ENCODE results near the gene BCAS4. TPM values are rescaled to one million over a fixed set of nuclear protein-coding genes. Genes with fewer than 3 reads are reported as not detected.
"Not testable (repeated sequence)": the region's sequence is repeated elsewhere in the genome, so short reads cannot be mapped to it uniquely, and the experiment has no call there.

The BCAS4 gene
- total RNA-seq, 2 experiments from 2014 or later: 19.0 to 20.9 TPM

DNA sequence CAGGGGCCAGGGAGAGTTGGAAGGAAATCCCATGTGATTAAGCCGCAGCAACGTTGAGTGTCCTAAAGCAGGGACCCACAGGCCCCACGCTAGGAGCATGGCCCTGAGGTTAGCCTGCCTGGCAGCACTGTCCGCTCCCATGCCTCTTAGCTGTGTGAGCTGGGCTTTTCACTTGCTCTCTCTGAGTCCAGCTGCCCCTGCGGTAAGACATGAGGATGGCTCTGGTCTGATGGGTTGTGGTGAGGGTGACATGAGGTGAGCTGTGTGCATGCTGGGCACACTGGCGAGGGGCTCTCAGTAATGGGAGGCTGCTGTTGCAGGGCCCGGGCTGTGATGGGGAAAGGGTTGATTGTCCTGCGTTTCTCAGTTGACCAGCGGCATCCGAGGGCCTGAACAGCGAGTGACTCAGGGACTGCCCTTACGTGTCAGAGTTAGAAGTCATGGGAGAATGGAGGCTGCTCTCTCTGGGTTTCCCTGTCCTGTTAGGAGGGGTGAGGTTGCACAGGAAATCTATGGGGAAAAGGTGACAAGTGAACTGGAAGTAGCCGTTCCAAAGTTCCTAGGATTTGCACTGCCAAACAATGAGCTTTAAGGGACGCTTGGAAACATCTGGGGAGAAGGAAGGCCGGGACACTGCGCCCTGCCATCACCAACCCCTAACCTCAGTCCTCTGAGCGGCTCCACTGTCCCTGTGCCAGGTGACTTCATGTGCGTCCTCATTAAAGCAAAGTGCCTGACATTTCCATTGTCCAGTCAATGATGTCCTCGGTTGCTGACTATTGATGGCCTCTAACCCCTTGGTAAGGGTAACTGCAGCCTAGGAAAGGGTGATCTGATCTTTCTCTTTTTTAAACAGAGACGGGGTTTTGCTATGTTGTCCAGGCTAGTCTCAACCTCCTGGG, 85.0 kb downstream of the BCAS4 start:
- Mint-ChIP-seq H3K9me3 (no peaks in the 10 kb centered on the region), H3K27me3 (no peaks in the 10 kb centered on the region), H3K27ac (no peak overlapping the region), H3K4me1 (ENCODE audit: low read depth) (peaks cover 3% of the 10 kb centered on the region), H3K4me3 (no peak overlapping the region), H3K36me3 (ENCODE audit: low read depth) (peaks cover 35% of the 10 kb centered on the region)
- Histone ChIP-seq H3K9me3 (ENCODE audit: control insufficient read depth in 1 of 2, insufficient read depth in 1 of 2, low read length in 2 of 2) (no peaks in the 10 kb centered on the region), H3K27me3 (ENCODE audit: control insufficient read depth in 1 of 2, insufficient read depth in 2 of 2, low read length in 2 of 2) (no peaks in the 10 kb centered on the region), H3K27ac (ENCODE audit: low read depth in 1 of 2, low read length in 2 of 2) (no peak overlapping the region), H3K4me3 (ENCODE audit: low read length) (no peak overlapping the region), H3K4me1 (ENCODE audit: insufficient read depth, low read length) (no peaks in the 10 kb centered on the region), H3K36me3 (ENCODE audit: insufficient read depth, low read length) (peaks cover 5% of the 10 kb centered on the region)
- TF ChIP-seq, protein P1, sequence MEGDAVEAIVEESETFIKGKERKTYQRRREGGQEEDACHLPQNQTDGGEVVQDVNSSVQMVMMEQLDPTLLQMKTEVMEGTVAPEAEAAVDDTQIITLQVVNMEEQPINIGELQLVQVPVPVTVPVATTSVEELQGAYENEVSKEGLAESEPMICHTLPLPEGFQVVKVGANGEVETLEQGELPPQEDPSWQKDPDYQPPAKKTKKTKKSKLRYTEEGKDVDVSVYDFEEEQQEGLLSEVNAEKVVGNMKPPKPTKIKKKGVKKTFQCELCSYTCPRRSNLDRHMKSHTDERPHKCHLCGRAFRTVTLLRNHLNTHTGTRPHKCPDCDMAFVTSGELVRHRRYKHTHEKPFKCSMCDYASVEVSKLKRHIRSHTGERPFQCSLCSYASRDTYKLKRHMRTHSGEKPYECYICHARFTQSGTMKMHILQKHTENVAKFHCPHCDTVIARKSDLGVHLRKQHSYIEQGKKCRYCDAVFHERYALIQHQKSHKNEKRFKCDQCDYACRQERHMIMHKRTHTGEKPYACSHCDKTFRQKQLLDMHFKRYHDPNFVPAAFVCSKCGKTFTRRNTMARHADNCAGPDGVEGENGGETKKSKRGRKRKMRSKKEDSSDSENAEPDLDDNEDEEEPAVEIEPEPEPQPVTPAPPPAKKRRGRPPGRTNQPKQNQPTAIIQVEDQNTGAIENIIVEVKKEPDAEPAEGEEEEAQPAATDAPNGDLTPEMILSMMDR (IDR thresholded peaks at IDR 0.05): no peak
- ATAC-seq (ENCODE audit: poor library complexity): no peak
- ChIA-PET CTCF (interaction anchor here (0.9 kb wide), 2 partner anchors 49 to 85 kb away, joined by 3 to 4 read pairs; partner anchors contain the start of gene BCAS4), POLR2A (no interaction called here)
- no peak for DNase-seq
- intact Hi-C loops (cut with DNase I, micrococcal nuclease): no loop called here

DNA sequence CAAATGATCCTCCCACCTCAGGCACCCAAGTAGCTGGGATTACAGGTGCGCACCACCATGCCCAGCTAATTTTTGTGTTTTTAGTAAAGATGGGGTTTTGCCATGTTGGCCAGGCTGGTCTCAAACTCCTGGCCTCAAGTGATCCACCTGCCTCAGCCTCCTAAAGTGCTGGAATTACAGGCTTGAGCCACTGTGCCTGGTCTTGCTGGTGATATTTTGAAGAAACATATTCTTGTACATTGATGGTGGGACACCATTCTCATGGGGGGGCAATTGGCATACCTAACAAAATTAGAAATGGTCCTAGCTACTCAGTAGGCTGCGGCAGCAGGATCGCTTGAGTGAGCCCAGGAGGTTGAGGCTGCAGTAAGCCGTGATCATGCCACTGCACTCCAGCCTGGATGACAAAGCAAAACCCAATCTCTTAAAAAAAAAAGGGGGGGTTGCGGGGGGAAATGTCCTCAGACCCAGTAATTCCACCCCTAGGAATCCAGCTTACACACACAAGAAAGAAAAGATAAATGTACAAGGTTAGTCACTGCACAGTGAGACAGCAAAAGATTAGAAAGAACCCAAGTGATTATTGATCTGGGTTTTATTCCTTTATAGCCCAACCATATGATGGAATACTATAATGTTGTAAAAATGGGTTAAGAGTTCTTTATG, 87.0 kb downstream of the BCAS4 start:
- H3K27ac ChIP-seq (ENCODE audit: low read depth in 1 of 2, low read length in 2 of 2); DNase-seq; H3K9me3 Mint-ChIP-seq; H3K27ac Mint-ChIP-seq; CTCF ChIA-PET; H3K4me1 Mint-ChIP-seq (ENCODE audit: low read depth); H3K4me3 Mint-ChIP-seq; H3K9me3 ChIP-seq (ENCODE audit: control insufficient read depth in 1 of 2, insufficient read depth in 1 of 2, low read length in 2 of 2); H3K36me3 ChIP-seq (ENCODE audit: insufficient read depth, low read length); H3K4me3 ChIP-seq (ENCODE audit: low read length); H3K27me3 Mint-ChIP-seq; intact Hi-C loops (cut with DNase I, micrococcal nuclease); H3K4me1 ChIP-seq (ENCODE audit: insufficient read depth, low read length); POLR2A ChIA-PET; H3K27me3 ChIP-seq (ENCODE audit: control insufficient read depth in 1 of 2, insufficient read depth in 2 of 2, low read length in 2 of 2); ATAC-seq (ENCODE audit: poor library complexity): not testable (repeated sequence)
- peaks cover 30% of the 10 kb centered on the region for H3K36me3 Mint-ChIP-seq (ENCODE audit: low read depth)

DNA sequence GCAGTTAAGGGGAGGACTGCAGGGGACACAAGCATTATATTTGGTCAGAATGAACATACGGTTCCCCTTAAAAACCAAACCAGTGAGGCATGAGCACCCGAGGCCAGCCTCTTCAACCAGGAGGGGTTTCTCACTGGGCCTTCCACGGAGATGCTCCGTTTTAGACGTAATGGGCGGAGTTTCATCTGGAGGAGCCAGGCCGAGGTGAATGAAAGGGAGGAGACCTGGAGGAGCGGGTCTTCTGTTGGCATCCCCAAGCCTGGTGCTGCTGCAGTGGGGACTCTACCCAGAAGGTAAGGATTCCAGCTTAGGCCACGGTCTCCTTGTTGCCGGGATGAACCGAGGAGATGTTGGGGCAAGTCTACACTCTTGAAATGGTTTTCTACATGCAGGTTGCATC, 89.0 kb downstream of the BCAS4 start:
- Mint-ChIP-seq H3K36me3 (ENCODE audit: low read depth) (peaks cover 30% of the 10 kb centered on the region), H3K27me3 (no peaks in the 10 kb centered on the region), H3K4me1 (ENCODE audit: low read depth) (peaks cover 3% of the 10 kb centered on the region), H3K4me3 (no peak overlapping the region), H3K9me3 (no peaks in the 10 kb centered on the region), H3K27ac (no peak overlapping the region)
- Histone ChIP-seq H3K4me3 (ENCODE audit: low read length) (no peak overlapping the region), H3K9me3 (ENCODE audit: control insufficient read depth in 1 of 2, insufficient read depth in 1 of 2, low read length in 2 of 2) (no peaks in the 10 kb centered on the region), H3K27ac (ENCODE audit: low read depth in 1 of 2, low read length in 2 of 2) (no peak overlapping the region), H3K36me3 (ENCODE audit: insufficient read depth, low read length) (peaks cover 4% of the 10 kb centered on the region), H3K4me1 (ENCODE audit: insufficient read depth, low read length) (no peaks in the 10 kb centered on the region), H3K27me3 (ENCODE audit: control insufficient read depth in 1 of 2, insufficient read depth in 2 of 2, low read length in 2 of 2) (no peaks in the 10 kb centered on the region)
- POLR2A ChIA-PET: interaction anchor here (0.9 to 2.2 kb wide), 2 partner anchors 47 to 89 kb away, joined by 3 to 9 read pairs; partner anchors contain the start of genes ADNP and BCAS4
- TF ChIP-seq, protein P1 (IDR thresholded peaks at IDR 0.05): no peak
- no peak for DNase-seq
- ATAC-seq (ENCODE audit: poor library complexity): no peak
- intact Hi-C loops (cut with DNase I, micrococcal nuclease): no loop called here
- CTCF ChIA-PET: no interaction called here

All from CD4-positive, alpha-beta T cell (primary cell).